Central memory CD8-positive, alpha-beta T cell (primary cell): ENCODE data around the gene CRLF1.

ENCODE experiments used
- ATAC-seq: fragments of 150-1000 bp; cut with Tn5 transposase; replicated peaks from 2 replicates; pipeline ENCODE4 v1.10.0; 2022; ENCODE audit warnings: mild to moderate bottlenecking, moderate FRiP score, moderate number of reproducible peaks; ENCODE audit not compliant: poor library complexity, severe bottlenecking; ENCODE audit errors: extremely low read depth
- DNase-seq, 2 donors: peaks; one replicate each; pipeline ENCODE4 v3.0.0; 2021; ENCODE audit warnings: low spot score in 2 of 2
- H3K27ac Mint-ChIP-seq: one replicate; pipeline ENCODE4 v1.8.0; 2022; ENCODE audit warnings: low read depth, mild to moderate bottlenecking, moderate library complexity, mixed read lengths
- H3K27me3 Mint-ChIP-seq: one replicate; pipeline ENCODE4 v1.8.0; 2022; ENCODE audit warnings: mixed read lengths
- H3K36me3 Mint-ChIP-seq: one replicate; pipeline ENCODE4 v1.8.0; 2022; ENCODE audit warnings: mild to moderate bottlenecking, moderate library complexity, mixed read lengths; ENCODE audit not compliant: insufficient read depth
- H3K4me1 Mint-ChIP-seq: one replicate; pipeline ENCODE4 v1.8.0; 2022; ENCODE audit warnings: mixed read lengths
- H3K4me3 Mint-ChIP-seq: one replicate; pipeline ENCODE4 v1.8.0; 2022; ENCODE audit warnings: mild to moderate bottlenecking, moderate library complexity, mixed read lengths
- H3K9me3 Mint-ChIP-seq: one replicate; pipeline ENCODE4 v1.8.0; 2022; ENCODE audit warnings: mixed read lengths

CRLF1 gene

DNA sequence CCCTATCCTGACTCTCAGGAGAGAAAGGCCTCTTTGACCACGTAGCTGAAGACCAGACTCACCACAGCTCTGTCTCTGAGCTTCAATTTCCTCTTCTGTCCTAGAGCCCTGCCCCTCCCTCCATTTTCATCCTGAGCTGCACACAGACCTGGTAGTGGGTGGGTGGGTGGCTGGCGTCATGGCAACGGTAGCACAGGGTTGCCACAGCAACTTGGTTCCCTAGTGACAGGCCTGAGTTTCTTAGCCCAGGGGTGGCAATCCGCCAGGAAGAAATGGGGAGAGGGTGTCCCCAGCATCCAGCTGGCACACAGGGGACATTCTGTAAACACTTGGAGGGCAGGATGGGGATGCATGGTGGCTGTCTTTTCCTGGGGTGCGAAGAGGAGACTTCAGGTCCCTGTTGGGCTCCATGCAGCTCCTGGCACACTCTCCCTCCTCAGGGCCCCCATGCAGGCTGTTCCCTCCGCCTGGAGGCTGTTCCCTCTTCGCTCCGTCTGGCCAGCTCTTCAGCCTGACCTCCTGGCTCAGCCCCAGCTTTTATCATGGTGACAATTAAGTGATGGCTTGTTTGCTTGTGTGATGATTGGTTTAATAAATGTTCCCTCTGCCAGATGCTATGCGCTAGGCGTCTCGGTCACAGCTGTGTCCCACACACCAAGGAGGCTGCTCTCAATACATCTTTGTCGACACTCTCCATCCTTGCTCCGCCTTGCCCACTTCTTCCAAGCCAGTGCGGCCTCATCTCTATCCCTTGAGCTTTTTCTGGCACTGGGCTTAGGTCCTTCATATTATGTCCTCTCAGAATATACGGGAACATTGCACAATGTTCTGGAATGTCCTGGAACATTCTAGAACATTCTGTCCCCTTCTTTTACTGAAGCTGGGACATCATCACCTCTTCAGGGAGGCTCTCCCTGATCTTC is 22.8 kb upstream of the CRLF1 start:
- H3K4me1 Mint-ChIP-seq: no peaks in the 10 kb centered on the region
- no peak for DNase-seq
- H3K27me3 Mint-ChIP-seq: peaks cover 36% of the 10 kb centered on the region
- H3K27ac Mint-ChIP-seq: no peak overlapping the region
- H3K4me3 Mint-ChIP-seq: no peak overlapping the region
- H3K9me3 Mint-ChIP-seq: no peaks in the 10 kb centered on the region
- no peak for ATAC-seq
- H3K36me3 Mint-ChIP-seq: no peaks in the 10 kb centered on the region

DNA sequence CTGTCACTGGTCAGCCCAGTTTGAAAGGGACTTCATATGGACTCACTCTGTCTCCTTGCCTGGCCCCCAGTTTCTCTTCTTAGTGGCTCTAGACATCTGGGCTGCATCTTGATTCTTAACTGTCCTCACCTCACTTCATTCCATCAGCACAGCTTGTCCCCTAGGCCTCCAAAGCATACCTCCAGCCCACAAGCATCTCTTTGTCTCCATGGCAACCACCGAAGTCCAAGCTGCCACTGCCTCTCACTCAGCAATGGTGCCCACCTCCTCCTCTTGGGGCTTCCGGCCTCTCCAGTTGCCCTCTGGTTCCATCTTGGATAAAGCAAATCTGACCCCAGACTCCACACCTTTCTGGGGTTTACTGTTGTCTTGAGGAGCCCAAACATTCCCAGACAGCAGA is 20.3 kb upstream of the CRLF1 start:
- Mint-ChIP-seq H3K4me3 (no peak overlapping the region), H3K4me1 (no peaks in the 10 kb centered on the region), H3K27me3 (peaks cover 27% of the 10 kb centered on the region), H3K9me3 (no peaks in the 10 kb centered on the region), H3K36me3 (no peaks in the 10 kb centered on the region), H3K27ac (no peak overlapping the region)
- DNase-seq (no peak), ATAC-seq (no peak)

DNA sequence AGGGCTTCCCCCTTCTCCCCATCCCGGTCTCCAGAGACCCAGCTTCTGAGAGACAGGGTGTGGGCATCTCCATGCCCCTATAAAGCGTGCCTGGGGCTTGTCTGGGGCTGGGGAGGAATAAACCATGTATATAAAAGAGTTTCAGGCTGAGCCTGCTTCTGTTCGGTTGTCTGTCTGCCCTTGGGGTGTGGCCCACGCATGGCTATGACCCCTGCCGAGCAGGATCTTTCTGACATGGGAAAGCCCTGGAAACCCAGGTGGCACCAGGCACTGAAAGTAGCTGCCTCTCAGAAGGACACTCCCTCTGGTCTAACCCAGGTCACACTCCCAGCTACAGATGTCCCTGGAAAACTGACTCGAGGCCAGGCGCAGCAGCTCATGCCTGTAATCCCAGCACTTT is 14.3 kb upstream of the CRLF1 start:
- H3K27me3 Mint-ChIP-seq: peaks cover 33% of the 10 kb centered on the region
- no peak for ATAC-seq
- peaks cover 3% of the 10 kb centered on the region for H3K36me3 Mint-ChIP-seq
- H3K9me3 Mint-ChIP-seq: no peaks in the 10 kb centered on the region
- no peak overlapping the region for H3K4me3 Mint-ChIP-seq
- no peak overlapping the region for H3K27ac Mint-ChIP-seq
- DNase-seq: no peak
- H3K4me1 Mint-ChIP-seq: no peaks in the 10 kb centered on the region

DNA sequence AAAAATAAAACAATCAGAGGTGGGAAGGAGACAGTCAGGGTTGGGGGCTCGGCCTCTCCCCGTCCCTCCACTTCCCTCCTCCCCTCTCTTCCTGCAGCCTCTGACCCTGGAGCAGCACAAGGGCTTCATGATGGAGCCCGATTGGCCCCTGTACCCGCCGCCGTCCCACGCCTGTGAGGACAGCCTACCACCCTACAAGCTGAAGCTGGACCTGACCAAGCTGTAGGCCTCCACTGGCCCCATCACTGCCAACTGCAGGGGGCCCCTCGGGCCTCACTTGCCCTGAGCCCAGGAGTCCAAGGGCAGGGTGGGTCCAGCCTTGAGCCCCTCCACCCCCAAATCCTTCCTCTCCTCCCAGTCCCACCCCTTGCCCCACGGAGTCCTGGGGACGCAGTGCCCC is 13.7 kb upstream of the CRLF1 start:
- Mint-ChIP-seq H3K27me3 (peaks cover 39% of the 10 kb centered on the region), H3K4me1 (no peaks in the 10 kb centered on the region), H3K27ac (no peak overlapping the region), H3K9me3 (no peaks in the 10 kb centered on the region), H3K4me3 (no peak overlapping the region), H3K36me3 (peaks cover 3% of the 10 kb centered on the region)
- DNase-seq (no peak), ATAC-seq (no peak)

DNA sequence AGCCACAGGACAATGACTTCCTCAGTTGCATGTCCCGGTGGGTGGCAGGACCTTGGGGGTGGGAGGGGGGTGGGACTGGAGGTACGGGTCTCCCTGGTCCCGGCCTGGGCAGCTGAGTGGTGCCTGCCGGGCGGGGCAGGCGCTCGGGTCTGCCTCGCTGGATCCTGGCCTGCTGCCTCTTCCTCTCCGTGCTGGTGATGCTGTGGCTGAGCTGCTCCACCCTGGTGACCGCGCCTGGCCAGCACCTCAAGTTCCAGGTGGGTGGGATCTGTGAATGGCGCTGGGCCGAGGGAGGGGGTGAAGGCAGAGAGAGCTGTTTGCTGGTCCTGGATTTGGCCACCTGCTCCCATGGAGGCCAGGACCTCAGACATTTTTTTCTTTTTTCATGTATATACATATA is 11.6 kb upstream of the CRLF1 start:
- H3K9me3 Mint-ChIP-seq: no peaks in the 10 kb centered on the region
- ATAC-seq: no peak
- DNase-seq: no peak
- H3K36me3 Mint-ChIP-seq: peaks cover 3% of the 10 kb centered on the region
- no peak overlapping the region for H3K4me3 Mint-ChIP-seq
- H3K4me1 Mint-ChIP-seq: peaks cover 5% of the 10 kb centered on the region
- H3K27me3 Mint-ChIP-seq: peaks cover 60% of the 10 kb centered on the region
- no peak overlapping the region for H3K27ac Mint-ChIP-seq

DNA sequence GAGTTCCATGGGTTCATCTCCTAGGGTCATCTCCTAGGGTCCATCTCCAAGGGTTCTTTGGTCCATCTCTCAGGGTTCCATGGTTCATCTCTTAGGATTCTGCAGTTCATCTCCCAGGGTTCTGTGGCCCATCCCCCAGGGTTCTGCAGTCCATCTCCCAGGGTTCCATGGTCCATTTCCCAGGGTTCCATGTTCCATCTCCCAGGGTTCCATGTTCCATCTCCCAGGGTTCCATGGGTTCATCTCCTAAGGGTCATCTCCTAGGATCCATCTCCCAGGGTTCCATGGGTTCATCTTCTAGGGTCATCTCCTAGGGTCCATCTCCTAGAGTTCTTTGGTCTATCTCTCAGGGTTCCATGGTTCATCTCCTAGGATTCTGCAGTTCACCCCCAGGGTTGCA is 11.0 kb upstream of the CRLF1 start:
- peaks cover 8% of the 10 kb centered on the region for H3K4me1 Mint-ChIP-seq
- ATAC-seq: no peak
- peaks cover 6% of the 10 kb centered on the region for H3K36me3 Mint-ChIP-seq
- no peak for DNase-seq
- no peak overlapping the region for H3K27ac Mint-ChIP-seq
- no peak overlapping the region for H3K4me3 Mint-ChIP-seq
- no peaks in the 10 kb centered on the region for H3K9me3 Mint-ChIP-seq
- peaks cover 67% of the 10 kb centered on the region for H3K27me3 Mint-ChIP-seq

DNA sequence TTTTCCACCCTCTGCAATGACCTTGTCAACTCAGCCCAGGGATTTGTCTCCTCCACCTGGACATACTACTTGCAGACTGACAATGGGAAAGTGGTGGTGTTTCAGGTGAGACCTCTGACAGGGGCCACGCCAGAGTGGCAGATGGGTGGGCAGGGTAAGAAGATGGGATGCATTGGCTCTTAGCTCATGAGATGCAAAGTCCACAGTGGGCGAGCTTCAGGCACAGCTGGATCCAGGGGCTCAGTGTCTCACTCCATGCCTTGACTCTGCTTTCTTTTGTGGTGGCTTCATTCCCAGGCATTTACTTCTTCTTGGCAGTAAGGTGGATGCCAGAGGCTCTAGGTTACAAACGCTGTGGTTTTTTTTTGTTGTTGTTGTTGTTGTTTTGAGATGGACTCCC is 9.4 kb upstream of the CRLF1 start:
- Mint-ChIP-seq H3K27me3 (peaks cover 81% of the 10 kb centered on the region), H3K4me1 (peaks cover 17% of the 10 kb centered on the region), H3K27ac (no peak overlapping the region), H3K9me3 (no peaks in the 10 kb centered on the region), H3K36me3 (peaks cover 6% of the 10 kb centered on the region), H3K4me3 (no peak overlapping the region)
- no peak for ATAC-seq
- DNase-seq: no peak

DNA sequence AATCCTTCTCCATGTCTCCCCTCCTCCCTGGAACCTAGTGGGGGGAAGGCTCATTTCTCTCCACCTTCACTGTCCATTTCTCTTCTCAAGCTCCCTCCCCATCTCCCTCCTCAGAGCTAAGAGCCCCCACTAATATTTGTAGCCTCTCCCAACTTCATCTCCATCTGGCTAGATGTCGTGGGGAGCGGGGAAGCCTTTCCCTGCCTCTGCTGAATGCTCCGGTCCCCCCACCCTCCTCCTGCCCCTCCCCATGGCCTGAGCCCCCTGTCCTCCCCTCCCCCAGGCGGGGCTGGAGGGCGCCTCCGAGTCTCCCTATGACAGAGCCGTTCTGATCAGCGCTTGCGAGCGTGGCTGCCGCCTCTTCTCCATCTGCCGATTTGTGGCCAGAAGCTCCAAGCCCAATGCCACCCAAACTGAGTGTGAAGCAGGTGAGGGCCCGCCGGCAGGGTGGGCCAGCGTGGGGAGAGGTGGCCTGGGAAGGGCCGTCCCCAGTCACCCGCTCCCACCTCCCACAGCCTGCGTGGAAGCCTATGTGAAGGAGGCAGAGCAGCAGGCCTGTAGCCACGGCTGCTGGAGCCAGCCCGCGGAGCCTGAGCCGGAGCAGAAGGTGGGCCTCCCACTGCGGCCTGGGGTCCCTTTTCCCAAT is 7.1 kb upstream of the CRLF1 start:
- H3K27ac Mint-ChIP-seq: no peak overlapping the region
- no peak for ATAC-seq
- H3K4me1 Mint-ChIP-seq: peaks cover 20% of the 10 kb centered on the region
- no peak for DNase-seq
- H3K36me3 Mint-ChIP-seq: peaks cover 3% of the 10 kb centered on the region
- no peaks in the 10 kb centered on the region for H3K9me3 Mint-ChIP-seq
- peak overlapping the region; percentile 76 for H3K4me3 Mint-ChIP-seq
- peaks cover 95% of the 10 kb centered on the region for H3K27me3 Mint-ChIP-seq

DNA sequence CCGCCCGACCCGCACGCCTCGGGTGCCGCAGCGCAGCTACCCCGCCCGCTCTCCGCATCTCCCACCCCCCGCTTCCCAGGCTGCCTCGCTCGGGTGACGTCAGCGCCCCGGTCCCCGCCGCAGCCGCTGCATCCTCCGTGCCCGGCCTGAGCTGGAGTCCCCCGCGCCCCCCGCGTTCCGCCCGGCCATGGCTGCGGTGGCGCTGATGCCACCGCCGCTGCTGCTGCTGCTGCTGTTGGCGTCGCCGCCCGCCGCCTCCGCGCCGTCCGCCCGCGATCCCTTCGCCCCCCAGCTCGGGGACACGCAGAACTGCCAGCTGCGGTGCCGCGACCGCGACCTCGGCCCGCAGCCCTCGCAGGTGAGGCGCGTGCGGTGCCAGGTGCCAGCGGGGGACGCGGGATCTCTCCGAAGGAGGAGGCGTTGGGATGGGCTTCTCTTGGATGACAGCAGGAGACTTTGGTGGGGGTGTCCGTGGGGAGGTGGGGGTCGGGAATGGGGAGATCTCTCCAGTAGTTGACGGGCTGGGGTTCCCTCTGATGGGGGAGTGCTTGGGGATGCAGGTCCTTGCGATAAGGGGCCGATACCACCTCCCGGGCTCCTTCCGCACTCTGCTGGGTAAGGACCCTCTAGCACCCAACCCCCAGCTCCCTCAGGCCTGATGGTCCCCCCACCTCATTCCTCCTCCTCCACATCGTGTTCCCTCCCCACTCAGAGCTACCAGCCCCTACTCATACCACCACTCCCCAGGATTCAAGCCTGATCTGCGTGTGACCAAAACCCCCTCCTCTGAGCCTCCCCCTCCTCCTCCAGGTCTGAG is 6.4 kb upstream of the CRLF1 start, which contains the start of gene TMEM59L:
Gene TMEM59L (plus strand): TSS at position 99 of the 817 bp plus-strand sequence. CDS start 89 bp downstream, at position 188.
- Mint-ChIP-seq H3K9me3 (no peaks in the 10 kb centered on the region), H3K27ac (no peak within 1 kb of the TSS), H3K36me3 (peaks cover 3% of the 10 kb centered on the region), H3K4me3 (peak within 1 kb of the TSS; percentile 76), H3K4me1 (peaks cover 20% of the 10 kb centered on the region), H3K27me3 (peaks cover 99% of the 10 kb centered on the region)
- DNase-seq (peak in 1 of 2 donors; percentile 23), ATAC-seq (peak; percentile 52)

DNA sequence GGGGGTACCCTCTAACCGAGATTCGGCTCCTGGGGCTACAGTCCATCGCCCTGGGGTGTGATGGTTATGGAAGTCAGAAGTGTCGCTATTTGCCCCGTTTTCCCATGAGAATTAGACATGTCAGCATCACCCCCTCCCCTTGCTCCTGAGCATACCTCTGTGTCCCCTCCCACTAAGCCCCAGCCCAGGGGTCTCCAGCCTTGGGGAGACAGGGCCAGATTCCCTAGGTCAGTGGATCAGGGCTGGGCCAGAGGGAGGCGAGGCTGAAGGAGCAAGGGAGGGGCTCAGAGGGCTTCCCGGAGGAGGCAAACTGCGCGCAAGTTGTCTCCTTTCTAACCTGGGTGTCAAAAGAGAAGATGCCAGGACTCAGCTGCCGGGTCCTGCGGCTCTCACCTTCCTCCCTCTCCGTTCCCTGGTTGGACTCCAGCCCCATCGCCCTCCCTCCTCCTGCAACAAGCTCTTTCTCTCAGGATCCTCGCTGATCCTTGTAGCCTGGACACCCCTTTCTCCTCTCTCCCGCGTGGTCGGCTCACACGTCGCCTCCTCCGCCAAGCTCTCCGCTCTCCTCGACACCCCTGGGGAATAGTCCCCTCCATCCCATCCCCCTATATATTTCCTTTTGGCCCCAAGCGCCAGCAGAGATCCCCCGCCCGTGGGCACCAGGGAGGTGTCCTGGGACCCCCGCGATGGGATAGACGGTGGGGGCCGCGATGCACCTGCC is 5.6 kb upstream of the CRLF1 start:
- peaks cover 99% of the 10 kb centered on the region for H3K27me3 Mint-ChIP-seq
- DNase-seq (no peak), ATAC-seq (no peak)
- no peak overlapping the region for H3K27ac Mint-ChIP-seq
- H3K4me3 Mint-ChIP-seq: peak overlapping the region; percentile 76
- peaks cover 20% of the 10 kb centered on the region for H3K4me1 Mint-ChIP-seq
- no peaks in the 10 kb centered on the region for H3K9me3 Mint-ChIP-seq
- H3K36me3 Mint-ChIP-seq: peaks cover 3% of the 10 kb centered on the region

DNA sequence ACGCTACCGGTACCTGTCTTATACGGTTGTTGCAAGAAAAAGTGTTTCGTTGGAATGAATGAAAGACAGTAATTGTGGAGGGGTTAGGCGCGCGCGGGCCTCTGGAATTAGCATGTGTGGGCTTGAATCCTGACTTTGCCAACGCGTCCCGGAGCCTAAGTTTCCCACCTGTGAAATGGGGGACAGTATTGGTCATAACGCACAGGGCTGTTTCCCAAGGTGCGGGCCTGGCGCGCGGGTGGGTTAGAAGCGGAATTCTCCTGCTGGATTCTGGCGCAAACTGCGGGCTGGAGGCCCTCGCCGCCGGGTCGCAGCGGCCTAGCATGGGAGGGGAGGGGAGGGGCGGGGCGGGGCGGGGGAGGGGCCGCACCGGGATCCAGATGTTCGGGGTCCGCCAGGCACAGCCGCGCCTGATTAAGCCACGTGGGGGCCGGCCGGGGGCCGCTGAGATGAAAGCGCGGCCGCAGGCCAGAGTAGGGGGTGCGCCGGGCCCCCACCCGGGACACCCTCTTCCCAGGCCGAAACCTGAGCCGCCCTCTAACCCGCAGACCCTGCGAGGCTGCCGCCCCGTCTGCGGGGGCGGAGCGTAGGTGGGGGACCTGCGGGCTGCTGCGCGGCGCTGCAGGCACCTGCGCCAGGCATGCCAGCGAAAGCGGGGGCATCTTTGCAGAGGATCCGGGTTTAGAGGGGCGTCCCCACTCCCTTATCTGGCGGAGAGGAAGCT is 4.9 kb upstream of the CRLF1 start:
- H3K4me3 Mint-ChIP-seq: peak overlapping the region; percentile 76
- DNase-seq (no peak), ATAC-seq (peak; percentile 34)
- peaks cover 20% of the 10 kb centered on the region for H3K4me1 Mint-ChIP-seq
- no peak overlapping the region for H3K27ac Mint-ChIP-seq
- peaks cover 3% of the 10 kb centered on the region for H3K36me3 Mint-ChIP-seq
- peaks cover 93% of the 10 kb centered on the region for H3K27me3 Mint-ChIP-seq
- no peaks in the 10 kb centered on the region for H3K9me3 Mint-ChIP-seq
